Upper lobe of left lung (tissue), 6 donors: ENCODE data around the gene AKAP6. TPM values are rescaled to one million over a fixed set of nuclear protein-coding genes. Genes with fewer than 3 reads are reported as not detected.

Source experiments
- ATAC-seq, 2 donors: fragments of 200-7000 bp; cut with Tn5 transposase; one replicate each; pipeline ENCODE4 v1.9.1; 2022; ENCODE audit warnings: mild to moderate bottlenecking in 2 of 2, moderate library complexity in 2 of 2; ENCODE audit not compliant: low FRiP score in 2 of 2
- DNase-seq, 2 donors: peaks; one replicate each; pipeline ENCODE4 v3.0.0-alpha.2; 2019 to 2020
- H3K27ac ChIP-seq, 4 donors: fragments of 200-600 bp; sonication (generic); one replicate each; pipeline ENCODE4 v1.5.1; 2016 to 2019
- H3K27me3 ChIP-seq, 4 donors: fragments of 200-600 bp; sonication (generic); one replicate each; pipeline ENCODE4 v1.5.1; 2017 to 2019
- H3K36me3 ChIP-seq, 4 donors: fragments of 200-600 bp; sonication (generic); one replicate each; pipeline ENCODE4 v1.5.1; 2016 to 2019
- H3K4me1 ChIP-seq, 4 donors: fragments of 200-600 bp; sonication (generic); one replicate each; pipeline ENCODE4 v1.5.1; 2018 to 2019
- H3K4me3 ChIP-seq, 4 donors: fragments of 200-600 bp; sonication (generic); one replicate each; pipeline ENCODE4 v1.5.1; 2017 to 2019; ENCODE audit warnings: mild to moderate bottlenecking in 2 of 4, moderate library complexity in 1 of 4
- H3K9me3 ChIP-seq, 4 donors: fragments of 200-600 bp; sonication (generic); one replicate each; pipeline ENCODE4 v1.5.1; 2018 to 2019
- EP300 ChIP-seq, 4 donors: sonication (generic); formaldehyde crosslinking; IDR thresholded peaks; one replicate each; pipeline ENCODE4 v1.5.1; 2017; ENCODE audit warnings: antibody characterized with exemption in 4 of 4, control low read depth in 2 of 4
- POLR2A ChIP-seq, 4 donors: fragments of 450-650 bp; IDR thresholded peaks; one replicate each; pipeline ENCODE4 v1.5.1; 2016 to 2017; ENCODE audit warnings: antibody characterized with exemption in 4 of 4, mild to moderate bottlenecking in 2 of 4
- POLR2AphosphoS5 ChIP-seq, 2 donors: sonication (generic); formaldehyde crosslinking; IDR thresholded peaks; one replicate each; pipeline ENCODE4 v1.5.1; 2017; ENCODE audit warnings: antibody characterized with exemption in 2 of 2
- WGBS, 2 donors: methylation state at CpG; one replicate each; pipeline ENCODE4 v1.1.5; 2017 to 2018; 5-methylcytosine and 5-hydroxymethylcytosine counted together
- total RNA-seq, 6 donors: library from RNA; depleted of rRNA in 4 of 6; stranded (reverse); fragments of >200 nt in 4 of 6; gene quantifications; one replicate each; pipeline versions ENCODE4 v1.1.0 to v1.2.1, GENCODE V29; 2016 to 2021
- TF ChIP-seq, protein P1 (sequence below), 6 experiments: fragments of 450-650 bp in 4 of 6; fragments of 200-600 bp in 2 of 6; sonication (generic) in 2 of 6; IDR thresholded peaks; one replicate each; pipeline ENCODE4 v1.5.1; 2016 to 2019; ENCODE audit warnings: antibody characterized with exemption in 6 of 6
- donor health status: DM: no; HTN: no; CAD: no; lungs with moderate emphysema.
- donor health status: DM: no; HTN: yes; CAD: no; lungs with severe emphysema.

AKAP6 gene
- total RNA-seq, 6 donors from 2014 or later = 6.2 to 27.7 (median 10.7) TPM

DNA sequence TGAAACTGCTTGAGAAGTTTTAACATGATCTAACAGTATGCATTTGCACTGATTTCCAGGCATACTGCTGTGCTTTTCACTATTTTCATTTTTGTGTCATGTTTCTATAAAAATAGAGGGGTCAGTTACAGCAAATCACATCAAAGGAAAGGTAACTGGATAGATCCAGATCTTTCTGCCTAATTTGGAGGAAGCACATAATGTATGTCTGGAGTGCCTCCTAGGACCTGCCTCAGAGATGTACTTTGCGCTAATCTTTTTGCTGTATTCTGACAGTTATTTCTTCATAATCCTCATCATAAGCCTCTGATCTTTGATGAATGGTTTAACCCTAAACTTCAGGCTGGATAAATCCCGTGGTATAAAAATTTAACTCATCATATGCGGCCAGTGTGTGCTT is 498.4 kb downstream of the AKAP6 start:
- Histone ChIP-seq H3K27me3 (no peaks in the 10 kb centered on the region), H3K27ac (no peak overlapping the region), H3K9me3 (no peaks in the 10 kb centered on the region), H3K4me1 (no peaks in the 10 kb centered on the region), H3K36me3 (no peaks in the 10 kb centered on the region), H3K4me3 (no peak overlapping the region)
- TF ChIP-seq EP300 (IDR thresholded peaks at IDR 0.05) = no peak
- no peak for TF ChIP-seq POLR2A (IDR thresholded peaks at IDR 0.05)
- TF ChIP-seq, protein P1, sequence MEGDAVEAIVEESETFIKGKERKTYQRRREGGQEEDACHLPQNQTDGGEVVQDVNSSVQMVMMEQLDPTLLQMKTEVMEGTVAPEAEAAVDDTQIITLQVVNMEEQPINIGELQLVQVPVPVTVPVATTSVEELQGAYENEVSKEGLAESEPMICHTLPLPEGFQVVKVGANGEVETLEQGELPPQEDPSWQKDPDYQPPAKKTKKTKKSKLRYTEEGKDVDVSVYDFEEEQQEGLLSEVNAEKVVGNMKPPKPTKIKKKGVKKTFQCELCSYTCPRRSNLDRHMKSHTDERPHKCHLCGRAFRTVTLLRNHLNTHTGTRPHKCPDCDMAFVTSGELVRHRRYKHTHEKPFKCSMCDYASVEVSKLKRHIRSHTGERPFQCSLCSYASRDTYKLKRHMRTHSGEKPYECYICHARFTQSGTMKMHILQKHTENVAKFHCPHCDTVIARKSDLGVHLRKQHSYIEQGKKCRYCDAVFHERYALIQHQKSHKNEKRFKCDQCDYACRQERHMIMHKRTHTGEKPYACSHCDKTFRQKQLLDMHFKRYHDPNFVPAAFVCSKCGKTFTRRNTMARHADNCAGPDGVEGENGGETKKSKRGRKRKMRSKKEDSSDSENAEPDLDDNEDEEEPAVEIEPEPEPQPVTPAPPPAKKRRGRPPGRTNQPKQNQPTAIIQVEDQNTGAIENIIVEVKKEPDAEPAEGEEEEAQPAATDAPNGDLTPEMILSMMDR (IDR thresholded peaks at IDR 0.05) = no peak
- TF ChIP-seq POLR2AphosphoS5 (IDR thresholded peaks at IDR 0.05) = no peak
- WGBS, 2 donors = 85 to 87% methylated on average over 3 of the region's 3 CpGs
- ATAC-seq = no peak
- no peak for DNase-seq

DNA sequence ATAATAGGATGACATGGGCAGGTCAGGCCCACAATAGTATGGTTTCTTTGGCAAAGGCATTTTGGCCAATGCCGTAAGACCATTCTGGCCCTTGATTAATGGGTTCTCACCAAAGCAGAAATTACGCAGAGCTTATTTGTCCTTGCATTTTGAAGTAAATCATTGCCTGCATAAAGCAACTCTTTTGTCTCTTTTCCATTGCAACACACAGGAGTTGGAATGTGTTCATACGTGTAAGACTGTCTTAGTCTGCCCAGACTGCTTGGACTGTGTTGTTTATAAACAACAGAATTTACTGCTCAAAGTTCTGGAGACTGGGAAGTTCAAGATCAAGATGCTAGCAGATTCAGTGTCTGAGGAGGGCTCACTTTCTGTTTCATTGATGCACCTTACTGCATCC is 506.8 kb downstream of the AKAP6 start:
- no peaks in the 10 kb centered on the region for H3K36me3 ChIP-seq
- H3K4me3 ChIP-seq = no peak overlapping the region
- no peak overlapping the region for H3K27ac ChIP-seq
- ATAC-seq (no peak), DNase-seq (no peak)
- TF ChIP-seq POLR2AphosphoS5 (IDR thresholded peaks at IDR 0.05) (no peak), EP300 (IDR thresholded peaks at IDR 0.05) (no peak), POLR2A (IDR thresholded peaks at IDR 0.05) (no peak)
- TF ChIP-seq, protein P1 (IDR thresholded peaks at IDR 0.05) = no peak
- H3K27me3 ChIP-seq = no peaks in the 10 kb centered on the region
- WGBS, 2 donors = 86 to 88% methylated on average over 3 of the region's 3 CpGs
- no peaks in the 10 kb centered on the region for H3K4me1 ChIP-seq
- H3K9me3 ChIP-seq = no peaks in the 10 kb centered on the region

DNA sequence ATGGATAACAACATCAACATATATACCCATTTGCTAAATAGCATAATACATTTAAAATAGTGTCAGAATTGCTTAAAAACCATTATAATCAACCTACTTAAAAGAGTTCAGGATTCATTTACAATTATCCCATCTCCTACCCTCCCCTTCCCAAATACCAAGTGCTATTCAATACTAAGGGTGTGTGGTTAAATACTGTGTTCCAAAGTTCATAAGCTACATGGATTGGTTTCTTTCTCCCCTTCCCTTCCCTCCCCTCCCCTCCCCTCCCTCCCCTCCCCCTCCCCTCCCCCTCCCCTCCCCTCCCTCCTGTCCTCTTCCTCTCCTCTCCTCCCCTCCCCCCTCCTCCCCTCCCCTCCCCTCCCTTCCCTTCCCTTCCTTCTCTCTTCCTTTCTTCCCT is 512.6 kb downstream of the AKAP6 start:
- H3K4me1 ChIP-seq = no peaks in the 10 kb centered on the region
- ATAC-seq = no peak

DNA sequence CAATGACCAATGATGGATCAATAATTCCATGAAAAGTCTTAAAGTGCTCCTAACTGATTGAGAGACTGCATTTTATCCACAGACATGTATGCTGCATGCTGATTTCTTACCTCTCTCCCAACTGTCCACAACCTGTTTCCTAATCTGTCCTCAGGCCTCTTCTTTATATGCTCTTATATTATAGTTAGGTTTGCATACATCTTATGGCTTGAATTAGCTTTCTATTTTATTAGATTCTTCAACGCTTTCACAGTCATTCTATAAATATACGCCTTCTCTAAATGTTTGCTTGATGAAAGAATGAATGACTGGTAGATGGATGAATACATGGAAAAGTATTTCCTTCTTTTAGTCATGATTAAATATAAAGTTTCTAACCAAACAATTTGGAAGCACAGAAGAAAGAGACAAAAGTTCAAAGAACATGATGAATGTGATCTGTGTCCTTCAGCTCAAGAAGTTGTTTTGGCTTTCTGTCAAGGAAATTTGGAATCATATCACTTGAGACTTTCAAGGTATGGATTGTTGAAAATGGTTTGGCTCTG is 517.8 kb downstream of the AKAP6 start:
- no peak overlapping the region for H3K27ac ChIP-seq
- H3K9me3 ChIP-seq = no peaks in the 10 kb centered on the region
- TF ChIP-seq, protein P1 (IDR thresholded peaks at IDR 0.05) = no peak
- TF ChIP-seq POLR2A (IDR thresholded peaks at IDR 0.05) (no peak), POLR2AphosphoS5 (IDR thresholded peaks at IDR 0.05) (no peak), EP300 (IDR thresholded peaks at IDR 0.05) (no peak)
- 31 to 38% methylated on average over 2 of the region's 2 CpGs for WGBS, 2 donors
- no peak for DNase-seq
- H3K27me3 ChIP-seq = no peaks in the 10 kb centered on the region
- H3K4me1 ChIP-seq = no peaks in the 10 kb centered on the region
- H3K4me3 ChIP-seq = no peak overlapping the region
- no peaks in the 10 kb centered on the region for H3K36me3 ChIP-seq
- no peak for ATAC-seq

More for the DNA sequence above, 512.6 kb downstream of the AKAP6 start:
- no peaks in the 10 kb centered on the region for H3K36me3 ChIP-seq
- no peak overlapping the region for H3K4me3 ChIP-seq
- no peak for DNase-seq
- TF ChIP-seq, protein P1 (IDR thresholded peaks at IDR 0.05) = no peak
- no peak for TF ChIP-seq EP300 (IDR thresholded peaks at IDR 0.05)
- TF ChIP-seq POLR2A (IDR thresholded peaks at IDR 0.05) = no peak
- TF ChIP-seq POLR2AphosphoS5 (IDR thresholded peaks at IDR 0.05) = no peak
- H3K27me3 ChIP-seq = no peaks in the 10 kb centered on the region
- H3K27ac ChIP-seq = no peak overlapping the region
- no peaks in the 10 kb centered on the region for H3K9me3 ChIP-seq

DNA sequence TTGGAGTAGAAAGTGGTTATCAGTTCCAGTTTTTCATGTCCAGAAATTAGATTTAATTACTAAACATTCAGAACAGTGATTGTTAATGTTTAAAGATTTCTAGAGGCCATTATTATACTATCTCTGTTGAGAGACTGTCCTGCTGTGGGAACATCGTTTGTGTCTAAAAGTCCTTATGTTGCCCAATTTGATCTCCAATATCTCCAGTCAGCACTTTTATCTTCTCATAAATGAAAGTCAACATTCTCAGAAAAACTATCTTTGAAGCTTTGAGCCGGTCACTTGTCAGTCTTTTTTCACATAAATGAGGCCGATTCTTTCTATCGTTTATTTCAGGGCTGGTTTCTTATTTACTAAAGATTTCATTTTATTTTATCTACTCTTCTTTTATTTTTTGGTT is 518.8 kb downstream of the AKAP6 start:
- Histone ChIP-seq H3K4me3 (no peak overlapping the region), H3K4me1 (no peaks in the 10 kb centered on the region), H3K9me3 (no peaks in the 10 kb centered on the region), H3K27me3 (no peaks in the 10 kb centered on the region), H3K27ac (no peak overlapping the region), H3K36me3 (no peaks in the 10 kb centered on the region)
- TF ChIP-seq, protein P1 (IDR thresholded peaks at IDR 0.05) = no peak
- no peak for TF ChIP-seq POLR2AphosphoS5 (IDR thresholded peaks at IDR 0.05)
- no peak for TF ChIP-seq POLR2A (IDR thresholded peaks at IDR 0.05)
- no peak for TF ChIP-seq EP300 (IDR thresholded peaks at IDR 0.05)
- WGBS, 2 donors = 91 to 92% methylated on average over 4 of the region's 4 CpGs
- no peak for DNase-seq
- no peak for ATAC-seq
